MG63 (cell line): ENCODE measurements around the gene FBXL12. TPM values are rescaled to one million over a fixed set of nuclear protein-coding genes. Genes with fewer than 3 reads are reported as not detected.

Experiments
- DNase-seq: peaks from one replicate; pipeline ENCODE4 v3.0.0-alpha.2; 2020
- H3K27me3 ChIP-seq: fragments of 250-450 bp; sonication (Bioruptor Pico); 2 replicates; pipeline ENCODE4 v1.5.1; 2020; ENCODE audit warnings: mild to moderate bottlenecking, moderate library complexity
- H3K36me3 ChIP-seq: fragments of 250-450 bp; sonication (Bioruptor Pico); 2 replicates; pipeline ENCODE4 v1.5.1; 2020; ENCODE audit warnings: mild to moderate bottlenecking, moderate library complexity
- H3K4me3 ChIP-seq: fragments of 250-450 bp; sonication (Bioruptor Pico); 2 replicates; pipeline ENCODE4 v1.5.1; 2020; ENCODE audit warnings: mild to moderate bottlenecking, moderate library complexity
- H3K9me3 ChIP-seq: fragments of 250-450 bp; sonication (Bioruptor Pico); 2 replicates; pipeline ENCODE4 v1.5.1; 2020; ENCODE audit warnings: mild to moderate bottlenecking, moderate library complexity
- total RNA-seq: library from RNA; depleted of rRNA; stranded (reverse); fragments of >200 nt; shearing (Covaris generic); gene quantifications from 2 replicates; pipeline ENCODE4 v1.2.3, GENCODE V29; 2014; ENCODE audit warnings: low replicate concordance; rRNA removed

FBXL12 gene, protein sequence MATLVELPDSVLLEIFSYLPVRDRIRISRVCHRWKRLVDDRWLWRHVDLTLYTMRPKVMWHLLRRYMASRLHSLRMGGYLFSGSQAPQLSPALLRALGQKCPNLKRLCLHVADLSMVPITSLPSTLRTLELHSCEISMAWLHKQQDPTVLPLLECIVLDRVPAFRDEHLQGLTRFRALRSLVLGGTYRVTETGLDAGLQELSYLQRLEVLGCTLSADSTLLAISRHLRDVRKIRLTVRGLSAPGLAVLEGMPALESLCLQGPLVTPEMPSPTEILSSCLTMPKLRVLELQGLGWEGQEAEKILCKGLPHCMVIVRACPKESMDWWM
- total RNA-seq: 23.6 and 41.2 TPM in 2 replicates

- peak; percentile 100 for DNase-seq
- Histone ChIP-seq H3K9me3 (peaks cover 19% of the 10 kb centered on the region), H3K36me3 (peaks cover 40% of the 10 kb centered on the region), H3K4me3 (peak within 1 kb of the TSS; percentile 89), H3K27me3 (no peaks in the 10 kb centered on the region)
Measured at GRCh38 chr19:9818734-9819595, at the start of gene FBXL12. TSS of gene FBXL12 (minus strand) at chr19:9819079. CDS start at chr19:9818813, 266 bp downstream.

- DNase-seq: no peak
- no peaks in the 10 kb centered on the region for H3K9me3 ChIP-seq
- no peaks in the 10 kb centered on the region for H3K36me3 ChIP-seq
- H3K27me3 ChIP-seq: peaks cover 4% of the 10 kb centered on the region; the same call in 1 of the 2 replicates
- H3K4me3 ChIP-seq: no peak overlapping the region
Measured at GRCh38 chr19:9865732-9866501, 47.0 kb upstream of the FBXL12 start.

DNA sequence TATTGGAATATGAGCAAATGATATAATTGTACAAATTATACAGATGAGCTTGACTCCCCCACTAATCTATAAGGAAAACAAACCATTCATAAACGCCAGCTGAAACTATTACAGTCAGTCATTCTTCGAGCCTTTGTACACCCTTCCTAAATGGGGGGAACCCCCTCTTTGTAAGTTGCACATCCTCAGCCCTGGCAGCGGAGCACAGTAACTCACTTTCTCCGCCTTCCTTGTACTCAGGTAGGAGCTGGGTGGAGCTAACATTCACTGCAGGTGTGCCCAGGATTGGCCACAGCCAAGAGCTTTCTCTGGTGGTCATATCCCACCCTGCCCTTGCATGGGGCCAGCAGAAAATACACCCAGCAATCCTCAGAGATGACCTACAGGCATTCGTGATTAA is 44.9 kb upstream of the FBXL12 start:
- H3K36me3 ChIP-seq: no peaks in the 10 kb centered on the region
- DNase-seq: no peak
- peaks cover 4% of the 10 kb centered on the region; the same call in 1 of the 2 replicates for H3K27me3 ChIP-seq
- no peak overlapping the region for H3K4me3 ChIP-seq
- H3K9me3 ChIP-seq: no peaks in the 10 kb centered on the region

DNA sequence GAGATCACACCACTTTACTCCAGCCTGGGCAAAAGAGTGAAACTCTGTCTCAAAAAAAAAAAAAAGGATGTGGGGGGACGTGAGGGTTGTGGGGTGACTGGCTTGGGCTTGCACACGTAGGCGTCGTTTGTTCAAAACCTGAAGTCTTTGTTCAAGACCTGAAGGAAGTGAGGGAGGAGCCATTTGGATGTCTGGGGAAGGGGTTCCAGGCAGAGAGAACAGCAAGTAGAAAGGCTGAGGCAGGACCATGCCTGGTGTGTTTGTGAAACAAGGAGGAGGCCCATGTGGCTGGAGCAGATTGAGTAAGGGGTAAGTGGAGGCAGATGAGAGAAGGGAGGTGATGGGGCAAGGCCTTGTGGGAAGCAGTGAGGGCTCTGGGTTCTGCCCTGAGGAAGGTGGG is 44.1 kb upstream of the FBXL12 start:
- DNase-seq: no peak
- H3K27me3 ChIP-seq: peaks cover 2% of the 10 kb centered on the region; the same call in 1 of the 2 replicates
- no peak overlapping the region for H3K4me3 ChIP-seq
- H3K36me3 ChIP-seq: no peaks in the 10 kb centered on the region
- no peaks in the 10 kb centered on the region for H3K9me3 ChIP-seq

DNA sequence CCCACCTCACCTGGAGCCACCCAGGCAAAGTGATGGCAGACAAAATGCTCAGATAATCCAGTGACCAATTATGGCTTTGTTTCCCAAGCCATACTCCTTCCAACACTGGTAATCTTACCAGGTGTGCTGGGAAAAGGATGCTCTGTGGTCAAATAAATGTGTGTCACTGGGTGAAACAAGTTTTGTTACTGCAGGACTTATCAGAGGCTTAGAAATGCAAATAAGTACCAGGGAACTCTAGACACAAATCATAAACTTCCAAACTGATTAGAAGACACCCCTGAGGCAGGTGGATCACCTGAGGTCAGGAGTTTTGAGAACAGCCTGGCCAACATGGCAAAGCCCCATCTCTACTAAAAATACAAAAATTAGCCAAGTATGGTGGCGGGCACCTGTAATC is 42.6 kb upstream of the FBXL12 start:
- Histone ChIP-seq H3K9me3 (no peaks in the 10 kb centered on the region), H3K4me3 (no peak overlapping the region), H3K27me3 (no peaks in the 10 kb centered on the region; the same call in 1 of the 2 replicates), H3K36me3 (no peaks in the 10 kb centered on the region)
- DNase-seq: no peak

DNA sequence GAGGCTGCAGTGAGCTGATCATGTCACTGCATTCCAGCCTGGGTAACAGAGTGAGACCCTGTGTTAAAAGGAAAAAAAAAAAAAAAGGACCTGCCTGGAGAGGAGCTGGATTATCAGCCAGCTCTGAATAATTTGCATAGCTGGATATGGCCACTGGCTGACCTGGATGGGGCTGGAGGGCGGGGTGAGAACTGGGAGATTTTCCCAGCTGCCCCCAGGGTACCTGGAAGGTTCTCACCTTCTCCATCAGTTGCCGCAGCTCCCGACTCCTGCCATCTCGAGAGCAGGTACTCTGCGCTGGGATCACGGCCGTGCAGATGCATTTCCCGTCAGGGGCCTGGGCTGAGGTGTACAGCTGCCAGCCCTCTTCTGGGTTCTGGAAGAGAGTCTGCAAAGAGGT is 41.5 kb upstream of the FBXL12 start:
- Histone ChIP-seq H3K4me3 (no peak overlapping the region), H3K9me3 (no peaks in the 10 kb centered on the region), H3K27me3 (no peaks in the 10 kb centered on the region), H3K36me3 (no peaks in the 10 kb centered on the region)
- DNase-seq: no peak

- no peak for DNase-seq
- Histone ChIP-seq H3K9me3 (no peaks in the 10 kb centered on the region), H3K27me3 (no peaks in the 10 kb centered on the region)
Measured at GRCh38 chr19:9858766-9859165, 39.9 kb upstream of the FBXL12 start.

DNA sequence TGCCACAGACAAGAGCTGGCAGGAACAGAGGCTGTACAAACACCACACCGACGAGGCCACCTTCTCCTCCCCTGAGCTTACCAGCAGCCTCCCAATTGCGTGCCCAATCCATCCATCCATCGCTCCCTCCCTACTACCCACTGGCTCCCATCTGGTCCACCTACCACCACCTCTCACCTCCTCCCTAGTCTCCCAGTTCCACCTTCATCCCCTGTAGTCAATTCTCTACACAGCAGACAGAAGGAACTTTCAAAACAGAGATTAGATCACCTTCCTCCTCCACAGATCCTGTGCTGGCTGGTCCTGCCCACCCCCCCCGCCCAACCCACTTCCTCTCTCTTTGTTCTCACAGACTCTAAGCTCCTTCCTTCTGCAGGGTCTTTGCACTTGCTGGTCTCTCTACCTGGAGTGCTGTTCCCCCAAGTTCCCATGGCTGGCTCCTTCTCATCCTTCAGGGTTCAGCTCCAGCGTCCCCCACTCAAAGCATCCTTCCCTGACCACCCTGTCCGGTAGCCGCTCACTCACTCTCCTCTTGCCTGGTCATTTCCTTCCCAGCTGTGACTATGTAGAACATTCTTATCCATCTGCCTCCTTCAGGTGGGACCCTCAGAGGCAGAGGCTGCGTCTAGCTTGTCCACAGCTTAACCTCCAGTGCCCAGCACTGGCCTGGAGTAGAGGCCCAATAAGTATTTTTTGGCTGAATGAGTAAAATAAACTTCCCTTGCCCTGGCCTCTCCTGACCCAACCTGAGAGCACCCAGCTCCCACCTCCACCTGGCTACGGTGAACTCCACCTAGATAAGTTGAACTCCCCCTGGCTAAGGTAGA is 39.3 kb upstream of the FBXL12 start:
- H3K27me3 ChIP-seq: no peaks in the 10 kb centered on the region
- H3K9me3 ChIP-seq: no peaks in the 10 kb centered on the region
- H3K36me3 ChIP-seq: no peaks in the 10 kb centered on the region
- no peak overlapping the region for H3K4me3 ChIP-seq
- DNase-seq: no peak

More at GRCh38 chr19:9858766-9859165, 39.9 kb upstream of the FBXL12 start:
- Histone ChIP-seq H3K36me3 (no peaks in the 10 kb centered on the region), H3K4me3 (no peak overlapping the region)

GRCh38 chr19:9857076-9857721 is 38.3 kb upstream of the FBXL12 start:
- Histone ChIP-seq H3K36me3 (no peaks in the 10 kb centered on the region), H3K27me3 (no peaks in the 10 kb centered on the region), H3K4me3 (no peak overlapping the region), H3K9me3 (no peaks in the 10 kb centered on the region)
- DNase-seq: no peak

GRCh38 chr19:9856609-9857008 is 37.7 kb upstream of the FBXL12 start:
- no peak overlapping the region for H3K4me3 ChIP-seq
- no peaks in the 10 kb centered on the region for H3K36me3 ChIP-seq
- DNase-seq: no peak
- H3K9me3 ChIP-seq: no peaks in the 10 kb centered on the region
- H3K27me3 ChIP-seq: no peaks in the 10 kb centered on the region

- no peaks in the 10 kb centered on the region for H3K27me3 ChIP-seq
- H3K36me3 ChIP-seq: peaks cover 2% of the 10 kb centered on the region; the same call in 1 of the 2 replicates
- no peaks in the 10 kb centered on the region for H3K9me3 ChIP-seq
- DNase-seq: no peak
- H3K4me3 ChIP-seq: no peak overlapping the region
Measured at GRCh38 chr19:9854282-9854846, 35.5 kb upstream of the FBXL12 start.

DNA sequence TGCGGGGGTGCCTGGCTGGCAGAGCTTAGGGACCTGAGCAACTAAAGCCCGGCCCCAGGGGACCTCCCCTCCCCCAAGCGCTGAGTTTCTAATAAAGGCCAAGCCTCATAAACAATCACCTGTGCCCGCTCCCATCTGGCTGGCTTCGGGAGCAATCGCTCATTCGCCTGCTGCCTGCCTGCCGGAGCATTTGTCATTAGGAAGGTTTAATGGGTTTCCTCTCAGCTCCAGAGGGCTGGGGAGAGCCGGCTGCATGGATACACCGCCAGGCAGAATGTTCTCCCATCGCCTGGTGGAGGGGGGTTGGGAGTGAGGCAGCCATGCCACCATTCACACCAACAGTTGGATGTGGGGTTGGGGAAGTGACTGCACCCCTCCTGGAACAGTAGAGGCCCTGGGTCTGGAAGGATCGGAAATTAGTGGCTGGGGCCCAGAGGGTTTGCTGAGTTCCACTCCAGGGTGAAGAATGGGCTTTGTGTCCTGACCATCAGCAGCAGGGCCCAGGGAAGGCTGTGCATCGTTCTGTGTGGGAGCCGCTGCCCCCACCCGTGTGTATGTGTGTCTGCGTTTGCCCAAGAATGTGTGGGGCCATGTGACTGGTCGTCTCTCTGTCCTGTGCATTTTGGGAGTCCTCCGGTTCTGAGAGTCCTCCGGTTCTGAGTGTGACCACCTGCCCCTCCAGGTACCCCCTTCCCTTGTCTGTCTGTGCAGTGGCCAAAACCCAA is 31.5 kb upstream of the FBXL12 start:
- Histone ChIP-seq H3K27me3 (no peaks in the 10 kb centered on the region), H3K4me3 (no peak overlapping the region), H3K36me3 (peaks cover 27% of the 10 kb centered on the region), H3K9me3 (no peaks in the 10 kb centered on the region)
- no peak for DNase-seq

- no peak for DNase-seq
- Histone ChIP-seq H3K9me3 (no peaks in the 10 kb centered on the region), H3K27me3 (no peaks in the 10 kb centered on the region), H3K4me3 (no peak overlapping the region), H3K36me3 (peaks cover 29% of the 10 kb centered on the region)
Measured at GRCh38 chr19:9849791-9850190, 30.9 kb upstream of the FBXL12 start.

- Histone ChIP-seq H3K36me3 (peaks cover 40% of the 10 kb centered on the region), H3K9me3 (no peaks in the 10 kb centered on the region), H3K4me3 (no peak overlapping the region), H3K27me3 (no peaks in the 10 kb centered on the region)
- no peak for DNase-seq
Measured at GRCh38 chr19:9848762-9849161, 29.9 kb upstream of the FBXL12 start.

- Histone ChIP-seq H3K9me3 (no peaks in the 10 kb centered on the region; the same call in 1 of the 2 replicates), H3K27me3 (no peaks in the 10 kb centered on the region), H3K36me3 (peaks cover 47% of the 10 kb centered on the region), H3K4me3 (no peak overlapping the region)
- no peak for DNase-seq
Measured at GRCh38 chr19:9848060-9848459, 29.2 kb upstream of the FBXL12 start.
